ENCODE data around the gene ACOX1.

The ACOX1 gene

DNA sequence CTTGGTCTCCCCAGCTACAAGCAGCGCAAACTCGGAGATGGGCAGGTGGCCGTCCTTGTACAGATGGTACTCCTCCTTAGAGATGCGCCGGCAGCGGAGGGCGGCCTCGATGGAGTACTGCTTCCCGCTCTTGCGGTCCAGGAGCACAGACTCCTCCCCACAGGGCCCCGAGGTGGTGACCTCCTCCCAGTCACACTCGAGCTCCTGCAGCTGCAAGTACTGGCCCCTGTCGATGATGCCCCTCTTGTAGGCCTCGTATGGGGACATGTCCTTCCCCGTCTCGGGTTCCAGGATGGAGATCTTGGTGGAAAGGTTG lies 28.8 kb upstream of the ACOX1 start:
- DNase-seq (ENCODE audit: low spot score): no peak
- no peak overlapping the region for H4K91ac ChIP-seq (ENCODE audit: low read depth, low read length, poor library complexity)
- H3K4me2 ChIP-seq (ENCODE audit: insufficient read depth, low read length, poor library complexity, severe bottlenecking): no peak overlapping the region
- H4K8ac ChIP-seq (ENCODE audit: low read depth, low read length): no peak overlapping the region
- no peak overlapping the region for H2BK5ac ChIP-seq (ENCODE audit: low read length)
- no peaks in the 10 kb centered on the region for H3K9me3 ChIP-seq (replicated peaks in 1 of 2; ENCODE audit: control insufficient read depth in 2 of 2, insufficient read depth in 1 of 2, low read depth in 1 of 2, low read length in 2 of 2)
- H3K18ac ChIP-seq (ENCODE audit: low read length): no peak overlapping the region
- H3K14ac ChIP-seq (ENCODE audit: low read length): no peak overlapping the region
- no peak overlapping the region for H3K9ac ChIP-seq (ENCODE audit: low read depth, low read length, poor library complexity)
- H2AFZ ChIP-seq (ENCODE audit: low read length): no peak overlapping the region
- H2BK12ac ChIP-seq (ENCODE audit: low read length): no peak overlapping the region
- H3K23ac ChIP-seq (ENCODE audit: low read depth, low read length, poor library complexity): no peak overlapping the region
- no CpG with 5 or more reads among the region's 16 CpGs for WGBS, 2 donors (ENCODE audit: extremely low coverage in 2 of 2, insufficient read length in 2 of 2, insufficient replicate concordance in 1 of 2)
- H2AK5ac ChIP-seq (ENCODE audit: low read depth, low read length): no peak overlapping the region
- no peak overlapping the region for H3K27ac ChIP-seq (replicated peaks; ENCODE audit: low read length)
- H2BK120ac ChIP-seq (ENCODE audit: low read depth, low read length): no peak overlapping the region
- no peak overlapping the region for H3K4me3 ChIP-seq (ENCODE audit: low read length in 2 of 2)
- peaks cover 0 to 4% (median 0%) of the 10 kb centered on the region in 3 experiments for H3K27me3 ChIP-seq (ENCODE audit: control insufficient read depth in 3 of 3, insufficient read depth in 3 of 3, low read depth in 1 of 3, low read length in 3 of 3)
- H3K36me3 ChIP-seq (replicated peaks in 1 of 2; ENCODE audit: control insufficient read depth in 2 of 2, insufficient read depth in 2 of 2, low read length in 2 of 2): peaks cover 0 to 3% of the 10 kb centered on the region in 2 donors
- no peak overlapping the region for H2BK15ac ChIP-seq (ENCODE audit: low read length)
- no peaks in the 10 kb centered on the region for H3K4me1 ChIP-seq (ENCODE audit: control insufficient read depth in 2 of 2, insufficient read depth in 1 of 2, low read depth in 1 of 2, low read length in 2 of 2)
- H3K4ac ChIP-seq (ENCODE audit: low read length): no peak overlapping the region
- no peaks in the 10 kb centered on the region for H3K79me1 ChIP-seq (ENCODE audit: low read depth, low read length)

- Histone ChIP-seq H2BK15ac (ENCODE audit: low read length) (peak overlapping the region; percentile 52), H3K9me3 (replicated peaks in 1 of 2; ENCODE audit: control insufficient read depth in 2 of 2, insufficient read depth in 1 of 2, low read depth in 1 of 2, low read length in 2 of 2) (no peaks in the 10 kb centered on the region), H2BK12ac (ENCODE audit: low read length) (no peak overlapping the region), H3K4ac (ENCODE audit: low read length) (peak overlapping the region; percentile 93), H2AK5ac (ENCODE audit: low read depth, low read length) (no peak overlapping the region), H3K14ac (ENCODE audit: low read length) (no peak overlapping the region), H2AFZ (ENCODE audit: low read length) (no peak overlapping the region), H3K27me3 (ENCODE audit: control insufficient read depth in 3 of 3, insufficient read depth in 3 of 3, low read depth in 1 of 3, low read length in 3 of 3) (peaks cover 0 to 4% (median 0%) of the 10 kb centered on the region in 3 experiments), H3K23ac (ENCODE audit: low read depth, low read length, poor library complexity) (no peak overlapping the region), H4K91ac (ENCODE audit: low read depth, low read length, poor library complexity) (no peak overlapping the region), H4K8ac (ENCODE audit: low read depth, low read length) (no peak overlapping the region), H3K36me3 (replicated peaks in 1 of 2; ENCODE audit: control insufficient read depth in 2 of 2, insufficient read depth in 2 of 2, low read length in 2 of 2) (peaks cover 0 to 5% of the 10 kb centered on the region in 2 donors), H3K9ac (ENCODE audit: low read depth, low read length, poor library complexity) (no peak overlapping the region), H3K4me1 (ENCODE audit: control insufficient read depth in 2 of 2, insufficient read depth in 1 of 2, low read depth in 1 of 2, low read length in 2 of 2) (no peaks in the 10 kb centered on the region), H3K18ac (ENCODE audit: low read length) (no peak overlapping the region), H3K27ac (replicated peaks; ENCODE audit: low read length) (no peak overlapping the region), H3K79me1 (ENCODE audit: low read depth, low read length) (no peaks in the 10 kb centered on the region), H3K4me2 (ENCODE audit: insufficient read depth, low read length, poor library complexity, severe bottlenecking) (no peak overlapping the region), H2BK120ac (ENCODE audit: low read depth, low read length) (no peak overlapping the region), H3K4me3 (ENCODE audit: low read length in 2 of 2) (no peak overlapping the region), H2BK5ac (ENCODE audit: low read length) (no peak overlapping the region)
- DNase-seq (ENCODE audit: low spot score): no peak
- WGBS, 2 donors (ENCODE audit: extremely low coverage in 2 of 2, insufficient read length in 2 of 2, insufficient replicate concordance in 1 of 2): no CpG with 5 or more reads among the region's 39 CpGs
These were observed 28.3 kb upstream of the ACOX1 start for GRCh38 chr17:76007131-76007849.

GRCh38 chr17:76005263-76006149 lies 26.5 kb upstream of the ACOX1 start:
- Histone ChIP-seq H2BK120ac (ENCODE audit: low read depth, low read length) (no peak overlapping the region), H3K9me3 (replicated peaks in 1 of 2; ENCODE audit: control insufficient read depth in 2 of 2, insufficient read depth in 1 of 2, low read depth in 1 of 2, low read length in 2 of 2) (no peaks in the 10 kb centered on the region), H2AFZ (ENCODE audit: low read length) (no peak overlapping the region), H3K27ac (replicated peaks; ENCODE audit: low read length) (no peak overlapping the region), H3K4me2 (ENCODE audit: insufficient read depth, low read length, poor library complexity, severe bottlenecking) (no peak overlapping the region), H3K79me1 (ENCODE audit: low read depth, low read length) (no peaks in the 10 kb centered on the region), H3K14ac (ENCODE audit: low read length) (peak overlapping the region; percentile 40), H3K23ac (ENCODE audit: low read depth, low read length, poor library complexity) (peak overlapping the region; percentile 18), H4K8ac (ENCODE audit: low read depth, low read length) (no peak overlapping the region), H2BK5ac (ENCODE audit: low read length) (no peak overlapping the region), H3K36me3 (replicated peaks in 1 of 2; ENCODE audit: control insufficient read depth in 2 of 2, insufficient read depth in 2 of 2, low read length in 2 of 2) (peaks cover 0 to 9% of the 10 kb centered on the region in 2 donors), H3K4ac (ENCODE audit: low read length) (no peak overlapping the region), H3K18ac (ENCODE audit: low read length) (peak overlapping the region; percentile 58), H3K9ac (ENCODE audit: low read depth, low read length, poor library complexity) (no peak overlapping the region), H4K91ac (ENCODE audit: low read depth, low read length, poor library complexity) (no peak overlapping the region), H3K4me3 (ENCODE audit: low read length in 2 of 2) (no peak overlapping the region), H3K4me1 (ENCODE audit: control insufficient read depth in 2 of 2, insufficient read depth in 1 of 2, low read depth in 1 of 2, low read length in 2 of 2) (peaks cover 0 to 2% of the 10 kb centered on the region in 2 donors), H2BK12ac (ENCODE audit: low read length) (no peak overlapping the region), H2AK5ac (ENCODE audit: low read depth, low read length) (peak overlapping the region; percentile 91), H2BK15ac (ENCODE audit: low read length) (peak overlapping the region; percentile 86), H3K27me3 (ENCODE audit: control insufficient read depth in 3 of 3, insufficient read depth in 3 of 3, low read depth in 1 of 3, low read length in 3 of 3) (no peaks in the 10 kb centered on the region)
- DNase-seq (ENCODE audit: low spot score): peak; percentile 67
- no CpG with 5 or more reads among the region's 16 CpGs for WGBS, 2 donors (ENCODE audit: extremely low coverage in 2 of 2, insufficient read length in 2 of 2, insufficient replicate concordance in 1 of 2)

GRCh38 chr17:76004750-76005262 lies 25.8 kb upstream of the ACOX1 start:
- Histone ChIP-seq H3K27me3 (ENCODE audit: control insufficient read depth in 3 of 3, insufficient read depth in 3 of 3, low read depth in 1 of 3, low read length in 3 of 3) (no peaks in the 10 kb centered on the region), H3K79me1 (ENCODE audit: low read depth, low read length) (peaks cover 2% of the 10 kb centered on the region)
- WGBS, 2 donors (ENCODE audit: extremely low coverage in 2 of 2, insufficient read length in 2 of 2, insufficient replicate concordance in 1 of 2): no CpG with 5 or more reads among the region's 8 CpGs

More at GRCh38 chr17:76004750-76005262, 25.8 kb upstream of the ACOX1 start:
- H2BK120ac ChIP-seq (ENCODE audit: low read depth, low read length): no peak overlapping the region
- no peak for DNase-seq (ENCODE audit: low spot score)
- H2AK5ac ChIP-seq (ENCODE audit: low read depth, low read length): peak overlapping the region; percentile 91
- peaks cover 0 to 7% of the 10 kb centered on the region in 2 donors for H3K4me1 ChIP-seq (ENCODE audit: control insufficient read depth in 2 of 2, insufficient read depth in 1 of 2, low read depth in 1 of 2, low read length in 2 of 2)
- H4K91ac ChIP-seq (ENCODE audit: low read depth, low read length, poor library complexity): no peak overlapping the region
- H4K8ac ChIP-seq (ENCODE audit: low read depth, low read length): no peak overlapping the region
- peaks cover 0 to 9% of the 10 kb centered on the region in 2 donors for H3K36me3 ChIP-seq (replicated peaks in 1 of 2; ENCODE audit: control insufficient read depth in 2 of 2, insufficient read depth in 2 of 2, low read length in 2 of 2)
- no peak overlapping the region for H2BK12ac ChIP-seq (ENCODE audit: low read length)
- no peak overlapping the region for H3K27ac ChIP-seq (replicated peaks; ENCODE audit: low read length)
- no peak overlapping the region for H3K4ac ChIP-seq (ENCODE audit: low read length)
- H3K23ac ChIP-seq (ENCODE audit: low read depth, low read length, poor library complexity): no peak overlapping the region
- no peak overlapping the region for H3K18ac ChIP-seq (ENCODE audit: low read length)
- H2AFZ ChIP-seq (ENCODE audit: low read length): no peak overlapping the region
- no peak overlapping the region for H3K4me2 ChIP-seq (ENCODE audit: insufficient read depth, low read length, poor library complexity, severe bottlenecking)
- no peak overlapping the region for H3K4me3 ChIP-seq (ENCODE audit: low read length in 2 of 2)
- no peak overlapping the region for H3K9ac ChIP-seq (ENCODE audit: low read depth, low read length, poor library complexity)
- peak overlapping the region; percentile 86 for H2BK15ac ChIP-seq (ENCODE audit: low read length)
- no peak overlapping the region for H3K14ac ChIP-seq (ENCODE audit: low read length)
- H2BK5ac ChIP-seq (ENCODE audit: low read length): no peak overlapping the region
- H3K9me3 ChIP-seq (replicated peaks in 1 of 2; ENCODE audit: control insufficient read depth in 2 of 2, insufficient read depth in 1 of 2, low read depth in 1 of 2, low read length in 2 of 2): no peaks in the 10 kb centered on the region
